ENCODE measurements around the gene ABCB10.

Gene ABCB10

DNA sequence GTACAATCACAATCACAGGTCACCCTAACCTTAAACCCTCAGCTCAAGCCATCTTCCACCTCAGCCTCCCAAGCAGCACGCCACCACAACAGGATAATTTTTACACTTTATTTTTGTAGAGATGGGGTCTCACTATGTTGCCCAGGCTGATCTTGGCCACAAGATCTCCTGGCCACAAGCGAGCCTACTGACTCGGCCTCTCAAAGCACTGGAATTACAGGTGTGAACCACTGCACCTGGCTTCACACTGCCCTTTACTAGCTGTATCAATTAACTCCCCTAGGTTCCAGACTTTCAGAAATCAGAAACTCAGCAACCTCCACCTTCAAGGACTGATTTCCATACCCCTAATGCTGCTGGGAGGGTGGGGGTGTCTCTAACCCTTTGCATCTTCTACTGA, 87.3 kb downstream of the ABCB10 start:
- DNase-seq (ENCODE audit: low read depth): no peak

- DNase-seq (ENCODE audit: low read depth): no peak
Observed at GRCh38 chr1:229470406-229471043, 88.0 kb downstream of the ABCB10 start.

- no peak for DNase-seq (ENCODE audit: low read depth)
Observed at GRCh38 chr1:229466887-229467286, 91.6 kb downstream of the ABCB10 start.
